Measurements from ENCODE around the gene RNF8.
"Not testable (repeated sequence)": the region's sequence is repeated elsewhere in the genome, so short reads cannot be mapped to it uniquely, and the experiment has no call there.

The RNF8 gene

GRCh38 chr6:37321516-37322415 is 32.0 kb upstream of the RNF8 start:
- no peak for DNase-seq

- DNase-seq = no peak
These were observed 30.2 kb upstream of the RNF8 start for GRCh38 chr6:37323580-37323979.

- peak; percentile 37 for DNase-seq
These were observed 29.4 kb upstream of the RNF8 start for GRCh38 chr6:37324131-37325033.

GRCh38 chr6:37330345-37330744 is 23.4 kb upstream of the RNF8 start:
- not testable (repeated sequence) for DNase-seq

GRCh38 chr6:37331047-37331446 is 22.7 kb upstream of the RNF8 start:
- DNase-seq = no peak

- no peak for DNase-seq
These were observed 20.9 kb upstream of the RNF8 start for GRCh38 chr6:37332894-37333293.

GRCh38 chr6:37334047-37334446 is 19.7 kb upstream of the RNF8 start:
- DNase-seq = no peak

GRCh38 chr6:37338317-37338716 is 15.5 kb upstream of the RNF8 start:
- DNase-seq = not testable (repeated sequence)

GRCh38 chr6:37338745-37339255 is 15.0 kb upstream of the RNF8 start:
- DNase-seq = no peak

GRCh38 chr6:37339741-37340638 is 13.8 kb upstream of the RNF8 start:
- DNase-seq = no peak

GRCh38 chr6:37340639-37340943 is 13.2 kb upstream of the RNF8 start:
- no peak for DNase-seq

GRCh38 chr6:37343248-37343647 is 10.5 kb upstream of the RNF8 start:
- DNase-seq = no peak

- DNase-seq = no peak
These were observed 9.5 kb upstream of the RNF8 start for GRCh38 chr6:37344308-37344707.

GRCh38 chr6:37345804-37346203 is 8.0 kb upstream of the RNF8 start:
- DNase-seq = not testable (repeated sequence)

- no peak for DNase-seq
These were observed 6.6 kb upstream of the RNF8 start for GRCh38 chr6:37347177-37347576.

GRCh38 chr6:37347670-37348111 is 6.1 kb upstream of the RNF8 start:
- DNase-seq = no peak

GRCh38 chr6:37351027-37351426 is 2.8 kb upstream of the RNF8 start:
- no peak for DNase-seq

GRCh38 chr6:37352384-37352783 is 1.4 kb upstream of the RNF8 start:
- DNase-seq = no peak

GRCh38 chr6:37354526-37355384 is 972 bp downstream of the RNF8 start:
- DNase-seq = peak; percentile 48

GRCh38 chr6:37357288-37357687 is 3.5 kb downstream of the RNF8 start:
- no peak for DNase-seq

- no peak for DNase-seq
These were observed 4.1 kb downstream of the RNF8 start for GRCh38 chr6:37357860-37358259.

GRCh38 chr6:37359039-37359438 is 5.3 kb downstream of the RNF8 start:
- DNase-seq = no peak
